B cell (primary cell): Measurements from ENCODE around the gene CAV1. TPM values are rescaled to one million over a fixed set of nuclear protein-coding genes. Genes with fewer than 3 reads are reported as not detected.

Experiments
- ATAC-seq: fragments of 200-7000 bp; cut with Tn5 transposase; one replicate; pipeline ENCODE4 v1.10.0; 2021; ENCODE audit warnings: low read depth, mild to moderate bottlenecking, moderate number of reproducible peaks, moderate library complexity
- CTCF ChIA-PET: fragments of 350-600 bp; sonication (Branson Sonifier 250); formaldehyde crosslinking; loops from one replicate; lab custom pipeline; 2021; ENCODE audit warnings: antibody characterized with exemption, inconsistent platforms; lab: Charles Lee
- POLR2A ChIA-PET: fragments of 350-600 bp; sonication (Branson Sonifier 250); formaldehyde crosslinking; loops from one replicate; lab custom pipeline; 2021; ENCODE audit warnings: antibody characterized with exemption; lab: Charles Lee
- DNase-seq: peaks from one replicate; pipeline ENCODE4 v3.0.0; 2013
- H2AFZ ChIP-seq: 2 replicates; pipeline ENCODE4 v1.6.1; 2012; ENCODE audit warnings: mild to moderate bottlenecking, low read depth, low read length; ENCODE audit not compliant: insufficient read depth, poor library complexity, severe bottlenecking
- H3K27ac ChIP-seq, 2 donors: 1 replicate in 1 of 2; 2 replicates in 1 of 2; pipeline ENCODE4 v1.5.1; 2012 to 2013; ENCODE audit warnings: low read length in 2 of 2, mild to moderate bottlenecking in 2 of 2, moderate library complexity in 1 of 2
- H3K27me3 ChIP-seq, 4 experiments: fragments of 200-600 bp in 1 of 4; sonication (generic) in 1 of 4; replicated peaks in 1 of 4; 1 replicate in 2 of 4; 2 replicates in 2 of 4; pipeline versions ENCODE4 v1.6.1 to v1.7.0; 2013 to 2016; ENCODE audit warnings: low read length in 3 of 4, mild to moderate bottlenecking in 2 of 4, mixed read lengths in 1 of 4, moderate library complexity in 1 of 4; ENCODE audit not compliant: insufficient read depth in 4 of 4, control insufficient read depth in 3 of 4; ENCODE audit errors: control extremely low read depth in 1 of 4
- H3K36me3 ChIP-seq, 2 experiments: replicated peaks in 1 of 2; 1 replicate in 1 of 2; 2 replicates in 1 of 2; pipeline versions ENCODE4 v1.6.1 to v1.7.1; 2013; ENCODE audit warnings: low read length in 1 of 2; ENCODE audit not compliant: insufficient read depth in 2 of 2, control insufficient read depth in 1 of 2; ENCODE audit errors: control extremely low read depth in 1 of 2, extremely low read depth in 1 of 2
- H3K4me1 ChIP-seq, 2 donors: fragments of 200-600 bp in 1 of 2; sonication (generic) in 1 of 2; 1 replicate in 1 of 2; 2 replicates in 1 of 2; pipeline versions ENCODE4 v1.5.1 to v1.6.1; 2013 to 2017; ENCODE audit warnings: low read length in 2 of 2; ENCODE audit not compliant: control insufficient read depth in 2 of 2, insufficient read depth in 2 of 2
- H3K4me2 ChIP-seq: replicated peaks from 2 replicates; pipeline ENCODE3; 2012; ENCODE audit warnings: mild to moderate bottlenecking, low read depth, low read length; ENCODE audit not compliant: poor library complexity, severe bottlenecking
- H3K4me3 ChIP-seq, 5 experiments: fragments of 200-600 bp in 1 of 5; sonication (generic) in 1 of 5; 1 replicate in 3 of 5; 2 replicates in 2 of 5; pipeline versions ENCODE4 v1.5.1 to v1.7.0; 2011 to 2016; ENCODE audit warnings: low read length in 4 of 5, mild to moderate bottlenecking in 4 of 5, low read depth in 2 of 5, control low read depth in 1 of 5, moderate library complexity in 1 of 5; ENCODE audit not compliant: insufficient read depth in 1 of 5; ENCODE audit errors: control extremely low read depth in 1 of 5, extremely low read depth in 1 of 5
- H3K79me2 ChIP-seq: fragments of 200-600 bp; sonication (generic); one replicate; pipeline ENCODE4 v1.6.0; 2016; ENCODE audit warnings: low read length; ENCODE audit not compliant: control insufficient read depth, insufficient read depth
- H3K9ac ChIP-seq: fragments of 200-600 bp; sonication (generic); 2 replicates; pipeline ENCODE4 v1.6.1; 2017; ENCODE audit warnings: mild to moderate bottlenecking, low read length, moderate library complexity
- H3K9me3 ChIP-seq, 3 donors: one replicate each; pipeline versions ENCODE4 v1.6.1 to v1.7.1; 2013; ENCODE audit warnings: low read length in 2 of 3; ENCODE audit not compliant: control insufficient read depth in 2 of 3, insufficient read depth in 1 of 3; ENCODE audit errors: control extremely low read depth in 1 of 3
- H4K20me1 ChIP-seq: 2 replicates; pipeline ENCODE4 v1.6.0; 2012; ENCODE audit warnings: mild to moderate bottlenecking, low read length; ENCODE audit not compliant: insufficient read depth, control insufficient read depth, poor library complexity, severe bottlenecking
- H3K27ac Mint-ChIP-seq: one replicate; pipeline ENCODE4 v1.8.0; 2021; ENCODE audit warnings: mixed read lengths
- H3K27me3 Mint-ChIP-seq: one replicate; pipeline ENCODE4 v1.8.0; 2021; ENCODE audit warnings: mixed read lengths
- H3K4me1 Mint-ChIP-seq: one replicate; pipeline ENCODE4 v1.8.0; 2021; ENCODE audit warnings: mixed read lengths
- H3K4me3 Mint-ChIP-seq: one replicate; pipeline ENCODE4 v1.8.0; 2021; ENCODE audit warnings: mixed read lengths
- H3K9me3 Mint-ChIP-seq: one replicate; pipeline ENCODE4 v1.8.0; 2022; ENCODE audit warnings: mixed read lengths; ENCODE audit not compliant: insufficient read depth
- CTCF ChIP-seq: fragments of 200-600 bp; IDR thresholded peaks from one replicate; pipeline ENCODE4 v1.8.0; 2022; ENCODE audit warnings: antibody characterized with exemption, mild to moderate bottlenecking
- EZH2 ChIP-seq: IDR thresholded peaks from 2 replicates; pipeline ENCODE4 v1.6.1; 2012; ENCODE audit warnings: borderline replicate concordance, low read depth, mild to moderate bottlenecking, moderate library complexity, low read length; ENCODE audit not compliant: insufficient read depth, poor library complexity, severe bottlenecking
- WGBS: methylation state at CpG from one replicate; pipeline ENCODE4 v1.1.5; 2013; ENCODE audit warnings: missing lambda C conversion rate; ENCODE audit not compliant: insufficient coverage; 5-methylcytosine and 5-hydroxymethylcytosine counted together
- intact Hi-C: fragments of 100-400 bp; cut with micrococcal nuclease; formaldehyde crosslinking; loops from one replicate; pipeline ENCODE4 v1.10.0; 2022
- polyA plus RNA-seq: library from polyadenylated mRNA; depleted of rRNA; stranded (reverse); fragments of >200 nt; gene quantifications from 2 replicates; pipeline ENCODE4 v1.2.3, GENCODE V29; 2012
- total RNA-seq, 2 donors: library from RNA; stranded (reverse); fragments of 120-200 nt in 1 of 2; gene quantifications; 1 replicate in 1 of 2; 2 replicates in 1 of 2; pipeline versions ENCODE4 v1.2.3 to v1.2.4, GENCODE V29; 2013 to 2022

The CAV1 gene
- total and polyA plus RNA-seq, 2 donors (not counting 1 experiment from before 2014, with no cell fraction given) = 0.95 to 1.9 TPM

GRCh38 chr7:116607299-116607698 is 82.5 kb downstream of the CAV1 start:
- Histone ChIP-seq H3K4me1 (no peaks in the 10 kb centered on the region), H3K27ac (no peak overlapping the region), H4K20me1 (no peaks in the 10 kb centered on the region), H3K4me3 (no peak overlapping the region), H3K4me2 (no peak overlapping the region), H2AFZ (no peak overlapping the region), H3K79me2 (no peaks in the 10 kb centered on the region), H3K36me3 (no peaks in the 10 kb centered on the region), H3K27me3 (peaks cover 0 to 9% (median 5%) of the 10 kb centered on the region in 4 experiments), H3K9me3 (no peaks in the 10 kb centered on the region), H3K9ac (no peak overlapping the region)
- Mint-ChIP-seq H3K4me3 (no peak overlapping the region), H3K27ac (no peak overlapping the region), H3K9me3 (no peaks in the 10 kb centered on the region), H3K4me1 (no peaks in the 10 kb centered on the region), H3K27me3 (peaks cover 27% of the 10 kb centered on the region)
- CTCF ChIA-PET = interaction anchor here (1.2 to 1.4 kb wide), 3 partner anchors 11 to 441 kb away, joined by 3 to 5 read pairs (median 5); no protein-coding TSS in a partner anchor
- ATAC-seq = no peak
- DNase-seq = no peak
- WGBS = 71% methylated on average over 1 of the region's 2 CpGs
- TF ChIP-seq EZH2 (no peak), CTCF (no peak)
- POLR2A ChIA-PET = no interaction called here
- intact Hi-C loops = no loop called here

- Mint-ChIP-seq H3K4me1 (no peaks in the 10 kb centered on the region), H3K27me3 (peaks cover 44% of the 10 kb centered on the region), H3K9me3 (no peaks in the 10 kb centered on the region), H3K4me3 (no peak overlapping the region), H3K27ac (no peak overlapping the region)
- Histone ChIP-seq H3K36me3 (no peaks in the 10 kb centered on the region), H2AFZ (no peak overlapping the region), H3K27ac (no peak overlapping the region), H3K4me2 (no peak overlapping the region), H3K4me3 (no peak overlapping the region), H3K4me1 (no peaks in the 10 kb centered on the region), H3K9ac (no peak overlapping the region), H4K20me1 (no peaks in the 10 kb centered on the region), H3K9me3 (no peaks in the 10 kb centered on the region), H3K79me2 (no peaks in the 10 kb centered on the region), H3K27me3 (peaks cover 0 to 13% (median 4%) of the 10 kb centered on the region in 4 experiments)
- intact Hi-C loops = no loop called here
- DNase-seq (no peak), ATAC-seq (no peak)
- ChIA-PET POLR2A (no interaction called here), CTCF (no interaction called here)
- TF ChIP-seq CTCF (no peak), EZH2 (no peak)
- no CpG with 5 or more reads among the region's 2 CpGs for WGBS
Measured at GRCh38 chr7:116610210-116610609, 85.4 kb downstream of the CAV1 start.
